ENCODE data around the gene SEZ6.

The SEZ6 gene, protein sequence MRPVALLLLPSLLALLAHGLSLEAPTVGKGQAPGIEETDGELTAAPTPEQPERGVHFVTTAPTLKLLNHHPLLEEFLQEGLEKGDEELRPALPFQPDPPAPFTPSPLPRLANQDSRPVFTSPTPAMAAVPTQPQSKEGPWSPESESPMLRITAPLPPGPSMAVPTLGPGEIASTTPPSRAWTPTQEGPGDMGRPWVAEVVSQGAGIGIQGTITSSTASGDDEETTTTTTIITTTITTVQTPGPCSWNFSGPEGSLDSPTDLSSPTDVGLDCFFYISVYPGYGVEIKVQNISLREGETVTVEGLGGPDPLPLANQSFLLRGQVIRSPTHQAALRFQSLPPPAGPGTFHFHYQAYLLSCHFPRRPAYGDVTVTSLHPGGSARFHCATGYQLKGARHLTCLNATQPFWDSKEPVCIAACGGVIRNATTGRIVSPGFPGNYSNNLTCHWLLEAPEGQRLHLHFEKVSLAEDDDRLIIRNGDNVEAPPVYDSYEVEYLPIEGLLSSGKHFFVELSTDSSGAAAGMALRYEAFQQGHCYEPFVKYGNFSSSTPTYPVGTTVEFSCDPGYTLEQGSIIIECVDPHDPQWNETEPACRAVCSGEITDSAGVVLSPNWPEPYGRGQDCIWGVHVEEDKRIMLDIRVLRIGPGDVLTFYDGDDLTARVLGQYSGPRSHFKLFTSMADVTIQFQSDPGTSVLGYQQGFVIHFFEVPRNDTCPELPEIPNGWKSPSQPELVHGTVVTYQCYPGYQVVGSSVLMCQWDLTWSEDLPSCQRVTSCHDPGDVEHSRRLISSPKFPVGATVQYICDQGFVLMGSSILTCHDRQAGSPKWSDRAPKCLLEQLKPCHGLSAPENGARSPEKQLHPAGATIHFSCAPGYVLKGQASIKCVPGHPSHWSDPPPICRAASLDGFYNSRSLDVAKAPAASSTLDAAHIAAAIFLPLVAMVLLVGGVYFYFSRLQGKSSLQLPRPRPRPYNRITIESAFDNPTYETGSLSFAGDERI

DNA sequence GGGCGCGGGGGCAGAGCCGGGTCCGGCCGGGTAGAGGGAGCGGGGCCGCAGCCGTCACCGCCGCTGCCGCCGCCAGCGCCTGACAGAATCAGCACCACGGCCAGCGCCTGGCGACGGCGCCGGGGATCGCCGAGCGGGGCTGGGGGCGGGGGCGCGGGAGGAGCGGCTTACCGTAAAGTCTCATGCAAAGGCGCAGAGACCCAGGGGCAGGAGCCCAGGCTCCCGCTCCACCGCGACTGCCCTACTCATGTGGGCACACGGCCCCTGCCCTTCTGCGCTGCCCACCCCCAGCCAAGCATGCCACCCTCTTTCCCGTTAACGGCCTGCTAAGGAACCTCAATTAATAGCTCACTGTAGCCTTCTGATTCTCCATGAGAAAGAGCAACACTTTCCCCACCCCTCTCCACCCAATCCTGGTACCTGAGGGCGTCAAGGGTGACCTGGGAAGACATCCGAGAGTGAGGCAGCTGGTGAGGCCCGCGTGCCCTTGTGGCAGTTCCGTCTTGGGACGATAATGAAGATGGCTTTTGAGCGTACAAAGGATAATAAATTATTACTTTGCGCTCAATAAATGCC is at the start of gene SEZ6:
SEZ6 (minus strand) TSS at position 98 of the 576 bp plus-strand sequence. CDS start 164 bp downstream, outside the sequence.
- no peak for DNase-seq (ENCODE audit: low read depth, low spot score)

GRCh38 chr17:29054835-29055234 is 49.0 kb upstream of the SEZ6 start:
- DNase-seq (ENCODE audit: low read depth, low spot score) = no peak

DNA sequence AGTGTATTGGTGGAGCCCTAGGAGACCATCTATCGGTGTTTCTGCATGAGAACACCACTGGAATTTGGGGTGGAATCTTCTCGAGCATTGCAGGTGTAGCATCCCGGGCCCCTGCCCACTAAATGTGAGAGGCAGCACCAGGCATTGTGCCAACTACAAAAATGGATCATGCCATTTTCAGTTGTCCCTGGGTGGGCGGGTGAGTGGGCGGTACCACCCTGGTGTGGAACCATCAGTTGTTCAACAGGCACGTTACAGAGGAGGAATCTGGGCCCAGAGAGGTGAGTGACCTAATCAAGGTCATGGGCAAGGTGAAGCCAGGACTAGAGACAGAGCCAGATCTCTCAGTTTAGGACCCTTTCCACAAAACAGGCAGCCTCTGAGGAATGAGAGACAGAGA is 45.9 kb upstream of the SEZ6 start:
- no peak for DNase-seq (ENCODE audit: low read depth, low spot score)

DNA sequence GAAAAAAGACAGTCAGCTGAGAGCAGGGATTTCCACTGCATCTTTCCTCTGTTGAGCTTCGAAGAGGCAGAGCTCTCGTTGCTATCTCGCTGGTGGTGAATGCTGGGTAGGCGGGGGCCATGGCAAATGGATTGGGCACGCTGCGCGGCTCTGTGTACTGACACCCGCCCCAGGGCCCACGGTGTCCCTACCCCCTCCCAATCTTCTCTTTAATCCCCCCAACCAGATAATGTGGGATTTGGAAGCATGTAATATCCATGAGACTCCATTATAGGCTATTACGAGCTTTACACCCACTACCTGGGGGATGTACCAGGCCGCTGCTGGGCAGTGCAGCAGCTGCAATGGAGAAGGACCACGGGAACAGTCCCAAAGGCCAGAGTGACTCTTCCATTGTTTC is 45.4 kb upstream of the SEZ6 start:
- DNase-seq (ENCODE audit: low read depth, low spot score) = no peak

DNA sequence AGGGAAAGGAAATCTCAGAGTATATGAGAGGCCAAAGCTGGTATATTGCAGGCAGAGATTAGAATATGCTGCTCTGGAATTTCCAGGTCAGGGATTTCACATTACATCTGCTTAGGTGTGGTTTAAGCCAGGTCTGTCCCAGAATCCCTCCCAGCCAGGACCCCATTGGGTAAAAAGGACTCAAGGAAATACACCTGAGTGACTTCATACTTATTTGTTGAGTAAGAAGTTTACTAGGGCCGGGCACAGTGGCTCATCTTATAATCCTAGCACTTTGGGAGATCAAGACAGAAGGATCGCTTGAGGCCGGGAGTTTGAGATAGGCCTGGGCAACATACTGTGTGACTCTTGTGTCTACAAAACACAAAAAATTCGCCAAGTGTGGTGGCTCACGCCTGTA is 44.3 kb upstream of the SEZ6 start:
- DNase-seq (ENCODE audit: low read depth, low spot score) = no peak

GRCh38 chr17:29049541-29050145 is 43.8 kb upstream of the SEZ6 start:
- DNase-seq (ENCODE audit: low read depth, low spot score) = no peak

DNA sequence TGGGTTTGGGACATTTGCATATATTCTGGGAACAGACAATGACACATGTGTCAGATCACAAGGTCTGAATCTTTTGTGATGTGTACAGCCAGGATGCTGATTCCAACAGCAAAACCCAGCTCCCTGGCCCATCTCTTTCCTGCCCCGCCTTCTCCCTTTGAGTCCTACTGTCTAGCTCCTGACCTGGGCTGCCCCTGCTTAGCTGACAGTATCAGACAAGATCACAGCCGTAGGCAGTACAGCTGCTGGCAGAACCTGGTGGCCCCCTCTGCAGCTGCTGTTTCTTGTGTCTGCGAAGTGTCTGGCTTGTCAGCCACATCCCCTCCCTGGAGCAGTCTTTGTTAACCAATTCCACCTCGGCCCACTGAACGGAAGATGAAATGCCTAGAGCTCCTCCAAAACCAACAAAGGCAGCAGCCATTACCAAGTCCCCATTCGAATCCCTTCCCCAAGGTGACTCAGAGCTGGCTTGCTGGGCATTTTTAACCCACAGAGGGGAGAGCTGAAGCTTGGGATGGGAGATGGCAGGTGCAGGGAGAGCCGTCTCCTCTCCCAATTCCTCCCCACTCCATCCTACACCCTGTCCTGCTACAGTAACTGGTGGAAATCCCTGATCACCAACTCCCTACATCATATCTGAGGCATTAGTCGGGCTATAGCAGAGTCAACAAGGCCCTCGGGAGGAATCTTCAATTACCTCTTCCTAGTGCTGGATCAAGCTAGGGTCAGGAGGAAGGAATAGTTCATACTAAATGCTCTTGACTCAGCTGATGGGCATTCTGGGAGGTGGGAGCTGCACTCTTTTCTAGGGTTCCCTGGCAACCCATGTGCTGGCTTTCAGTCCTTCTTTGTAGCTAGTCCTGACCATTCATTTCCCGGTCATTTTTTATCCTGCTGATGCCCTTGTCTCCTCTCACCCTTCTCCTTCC is 42.9 kb upstream of the SEZ6 start:
- no peak for DNase-seq (ENCODE audit: low read depth, low spot score)

DNA sequence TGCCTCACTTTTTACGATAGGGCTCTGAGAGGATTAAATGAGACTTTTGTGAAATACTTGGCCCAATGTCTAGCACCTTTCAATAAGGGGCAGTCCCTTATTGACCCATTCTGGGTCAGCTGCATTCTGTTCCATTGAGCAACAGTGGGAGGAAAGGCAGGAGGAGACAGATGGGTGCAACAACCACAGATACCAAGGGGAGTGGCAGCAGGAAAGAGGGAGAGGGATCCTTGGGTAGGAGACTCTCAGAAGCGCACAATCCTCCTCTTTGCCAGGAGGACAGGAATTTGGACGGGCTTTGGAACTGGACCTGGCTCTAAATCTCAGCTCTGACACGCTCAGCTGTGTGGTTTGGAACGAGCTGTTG is 40.6 kb upstream of the SEZ6 start:
- no peak for DNase-seq (ENCODE audit: low read depth, low spot score)

GRCh38 chr17:29045734-29046472 is 40.1 kb upstream of the SEZ6 start:
- DNase-seq (ENCODE audit: low read depth, low spot score) = no peak

- no peak for DNase-seq (ENCODE audit: low read depth, low spot score)
Observed at GRCh38 chr17:29045026-29045425, 39.2 kb upstream of the SEZ6 start.

- DNase-seq (ENCODE audit: low read depth, low spot score) = no peak
Observed at GRCh38 chr17:29043539-29044145, 37.8 kb upstream of the SEZ6 start.

GRCh38 chr17:29042679-29043538 is 37.1 kb upstream of the SEZ6 start, which contains the start of gene PIPOX:
Gene PIPOX, plus strand, starts transcription at chr17:29043141. Its CDS starts 85 bp downstream, at chr17:29043226.
- peak; percentile 45 for DNase-seq (ENCODE audit: low read depth, low spot score)

DNA sequence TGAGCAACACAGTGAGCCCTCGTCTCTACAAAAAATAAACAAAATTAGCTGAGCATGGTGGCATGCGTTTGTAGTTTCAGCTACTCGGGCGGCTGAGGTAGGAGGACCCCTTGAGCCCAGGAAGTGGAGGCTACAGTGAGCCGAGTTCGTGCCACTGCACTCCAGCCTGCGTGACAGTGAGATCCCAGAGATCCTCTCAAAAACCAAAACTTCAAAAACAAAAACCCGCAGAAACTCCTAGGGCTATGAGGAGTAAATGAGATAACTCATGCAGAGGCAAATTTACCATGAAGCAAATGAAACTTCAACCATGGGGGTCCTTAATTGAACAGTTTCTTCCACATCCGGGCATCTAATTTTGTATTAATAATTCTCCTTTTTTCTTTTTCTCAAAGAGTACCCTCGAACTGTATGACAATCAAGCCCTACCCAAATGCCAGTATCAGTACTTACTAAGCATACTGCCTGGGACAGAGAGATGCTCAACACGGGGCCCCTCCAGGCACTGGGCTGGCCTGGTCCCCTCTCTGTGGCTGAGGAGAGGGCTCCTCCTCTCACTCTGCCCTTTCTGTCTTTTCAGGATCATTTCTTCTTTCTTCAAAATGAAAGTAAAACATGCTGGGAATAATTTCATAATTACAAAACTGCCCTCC is 36.3 kb upstream of the SEZ6 start:
- DNase-seq (ENCODE audit: low read depth, low spot score) = no peak

DNA sequence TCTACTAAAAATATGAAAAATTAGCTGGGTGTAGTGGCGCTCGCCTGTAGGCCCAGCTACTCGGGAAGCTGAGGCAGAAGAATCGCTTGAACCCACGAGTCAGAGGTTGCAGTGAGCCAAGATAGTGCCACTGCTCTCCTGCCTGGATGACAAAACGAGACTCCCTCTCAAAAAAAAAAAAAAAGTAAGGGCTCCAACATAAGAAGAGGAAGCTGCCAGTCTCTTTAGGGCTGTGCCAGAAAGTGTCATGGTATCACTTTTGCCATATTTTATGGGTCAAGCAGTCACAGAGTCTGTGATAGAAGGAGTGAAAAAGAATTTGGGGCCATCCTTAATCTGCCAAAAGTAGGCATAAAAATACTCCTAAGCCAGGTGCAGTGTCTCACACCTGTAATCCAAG is 35.7 kb upstream of the SEZ6 start:
- DNase-seq (ENCODE audit: low read depth, low spot score) = no peak

DNA sequence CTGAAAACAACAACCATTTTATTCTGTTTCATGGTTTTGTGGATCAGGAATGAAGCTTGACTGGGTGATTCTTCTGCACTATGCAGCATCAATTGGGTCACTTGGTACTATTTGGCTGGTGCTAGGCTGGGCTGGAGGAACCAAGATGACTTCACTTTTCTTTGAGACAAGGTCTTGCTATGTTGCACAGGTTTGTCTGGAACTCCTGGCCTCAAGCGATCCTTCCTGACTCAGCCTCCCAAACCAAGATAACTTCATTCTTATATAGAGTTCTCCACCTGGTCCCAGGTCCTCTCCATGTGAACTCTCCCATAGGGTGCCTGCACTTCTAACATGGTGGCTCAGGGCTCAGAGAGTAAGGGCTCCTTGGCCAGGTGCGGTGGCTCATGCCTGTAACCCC is 35.3 kb upstream of the SEZ6 start:
- DNase-seq (ENCODE audit: low read depth, low spot score) = no peak

GRCh38 chr17:29039764-29040598 is 34.1 kb upstream of the SEZ6 start:
- no peak for DNase-seq (ENCODE audit: low read depth, low spot score)

Data from brain pericyte (primary cell).